NT2/D1 (cell line): Measurements from ENCODE around the gene HTATIP2.

Source experiments
- DNase-seq: peaks from one replicate; pipeline ENCODE4 v3.0.0-alpha.2; 2011; ENCODE audit warnings: low read depth, low spot score
- H3K27me3 ChIP-seq: 2 replicates; pipeline ENCODE4 v1.6.0; 2011; ENCODE audit warnings: mild to moderate bottlenecking; ENCODE audit not compliant: insufficient read length, insufficient read depth
- H3K36me3 ChIP-seq: 2 replicates; pipeline ENCODE4 v1.6.1; 2011; ENCODE audit warnings: mild to moderate bottlenecking, low read length, mixed read lengths; ENCODE audit not compliant: insufficient read depth, insufficient read length
- H3K4me1 ChIP-seq: 2 replicates; pipeline ENCODE4 v1.5.1; 2011; ENCODE audit not compliant: insufficient read depth, insufficient read length
- H3K4me3 ChIP-seq: 2 replicates; pipeline ENCODE4 v1.5.1; 2011; ENCODE audit warnings: low read depth; ENCODE audit not compliant: insufficient read length
- H3K9ac ChIP-seq: 2 replicates; pipeline ENCODE4 v1.6.0; 2011; ENCODE audit warnings: low read depth; ENCODE audit not compliant: insufficient read length
- H3K9me3 ChIP-seq: 2 replicates; pipeline ENCODE4 v1.5.1; 2011; ENCODE audit warnings: mild to moderate bottlenecking, low read length; ENCODE audit not compliant: insufficient read depth
- SUZ12 ChIP-seq: IDR thresholded peaks from 2 replicates; pipeline ENCODE4 v1.6.1; 2011; ENCODE audit not compliant: insufficient read length, insufficient read depth; ENCODE audit errors: extremely low read depth
- YY1 ChIP-seq: IDR thresholded peaks from 2 replicates; pipeline ENCODE4 v1.6.1; 2011; ENCODE audit not compliant: insufficient read length, insufficient read depth
- ZNF274 ChIP-seq: IDR thresholded peaks from 2 replicates; pipeline ENCODE4 v1.6.1; 2011; ENCODE audit warnings: mild to moderate bottlenecking, low read depth, low read length

The HTATIP2 gene

GRCh38 chr11:20342347-20343141, 21.0 kb upstream of the HTATIP2 start:
- no peak for TF ChIP-seq YY1
- TF ChIP-seq ZNF274, result no peak
- TF ChIP-seq SUZ12, result no peak
- H3K9me3 ChIP-seq, result no peaks in the 10 kb centered on the region
- no peak overlapping the region for H3K4me3 ChIP-seq
- H3K9ac ChIP-seq, result peak overlapping the region; percentile 50
- H3K27me3 ChIP-seq, result no peaks in the 10 kb centered on the region
- no peaks in the 10 kb centered on the region for H3K4me1 ChIP-seq
- DNase-seq, result peak; percentile 61
- H3K36me3 ChIP-seq, result no peaks in the 10 kb centered on the region

GRCh38 chr11:20351136-20351535, 12.4 kb upstream of the HTATIP2 start:
- no peak for TF ChIP-seq YY1
- TF ChIP-seq ZNF274, result no peak
- no peak for TF ChIP-seq SUZ12
- Histone ChIP-seq H3K4me3 (no peak overlapping the region), H3K27me3 (no peaks in the 10 kb centered on the region), H3K9me3 (no peaks in the 10 kb centered on the region), H3K36me3 (no peaks in the 10 kb centered on the region), H3K9ac (no peak overlapping the region), H3K4me1 (no peaks in the 10 kb centered on the region)
- DNase-seq, result no peak

GRCh38 chr11:20351751-20352262, 11.7 kb upstream of the HTATIP2 start:
- TF ChIP-seq YY1, result no peak
- no peak for TF ChIP-seq SUZ12
- no peak for TF ChIP-seq ZNF274

GRCh38 chr11:20353829-20354434, 9.6 kb upstream of the HTATIP2 start:
- H3K36me3 ChIP-seq, result no peaks in the 10 kb centered on the region
- DNase-seq, result no peak
- TF ChIP-seq YY1, result no peak
- TF ChIP-seq SUZ12, result no peak
- no peak for TF ChIP-seq ZNF274
- H3K4me3 ChIP-seq, result no peak overlapping the region
- H3K9ac ChIP-seq, result no peak overlapping the region
- H3K27me3 ChIP-seq, result no peaks in the 10 kb centered on the region
- no peaks in the 10 kb centered on the region for H3K9me3 ChIP-seq
- H3K4me1 ChIP-seq, result no peaks in the 10 kb centered on the region

More at GRCh38 chr11:20351751-20352262, 11.7 kb upstream of the HTATIP2 start:
- no peak overlapping the region for H3K9ac ChIP-seq
- no peak for DNase-seq
- H3K27me3 ChIP-seq, result no peaks in the 10 kb centered on the region
- no peak overlapping the region for H3K4me3 ChIP-seq
- no peaks in the 10 kb centered on the region for H3K4me1 ChIP-seq
- no peaks in the 10 kb centered on the region for H3K36me3 ChIP-seq
- H3K9me3 ChIP-seq, result no peaks in the 10 kb centered on the region

GRCh38 chr11:20355221-20356219, 8.0 kb upstream of the HTATIP2 start:
- Histone ChIP-seq H3K9ac (no peak overlapping the region), H3K27me3 (no peaks in the 10 kb centered on the region), H3K4me1 (no peaks in the 10 kb centered on the region), H3K9me3 (no peaks in the 10 kb centered on the region), H3K36me3 (no peaks in the 10 kb centered on the region), H3K4me3 (no peak overlapping the region)
- TF ChIP-seq ZNF274 (no peak), SUZ12 (no peak), YY1 (no peak)
- no peak for DNase-seq

- Histone ChIP-seq H3K9me3 (no peaks in the 10 kb centered on the region), H3K36me3 (no peaks in the 10 kb centered on the region), H3K4me3 (no peak overlapping the region), H3K4me1 (no peaks in the 10 kb centered on the region), H3K27me3 (no peaks in the 10 kb centered on the region), H3K9ac (no peak overlapping the region)
- TF ChIP-seq YY1, result no peak
- TF ChIP-seq SUZ12, result no peak
- TF ChIP-seq ZNF274, result no peak
- DNase-seq, result no peak
Observed at GRCh38 chr11:20357150-20357549, 6.4 kb upstream of the HTATIP2 start.
